ENCODE measurements around the gene SLC9B1.

DNA sequence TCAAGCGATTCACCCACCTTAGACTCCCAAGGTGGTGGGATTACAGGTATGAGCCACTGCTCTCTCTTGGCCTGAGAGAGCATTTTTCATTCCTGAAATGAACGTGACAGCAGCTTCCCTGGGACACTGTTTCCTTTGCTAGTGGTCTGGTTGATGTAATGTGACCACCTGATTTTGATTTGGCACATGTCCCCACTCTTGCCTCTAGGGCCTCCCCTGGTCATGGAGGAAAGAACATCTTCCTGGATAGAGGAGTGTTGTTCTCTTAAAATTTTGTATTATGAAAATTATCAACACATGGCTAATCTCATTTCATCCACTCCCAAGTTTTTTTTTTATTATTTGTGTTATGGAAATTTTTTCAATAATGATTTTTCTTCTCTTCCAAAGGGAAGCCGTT, 33.3 kb upstream of the SLC9B1 start:
- TF ChIP-seq, protein P1, sequence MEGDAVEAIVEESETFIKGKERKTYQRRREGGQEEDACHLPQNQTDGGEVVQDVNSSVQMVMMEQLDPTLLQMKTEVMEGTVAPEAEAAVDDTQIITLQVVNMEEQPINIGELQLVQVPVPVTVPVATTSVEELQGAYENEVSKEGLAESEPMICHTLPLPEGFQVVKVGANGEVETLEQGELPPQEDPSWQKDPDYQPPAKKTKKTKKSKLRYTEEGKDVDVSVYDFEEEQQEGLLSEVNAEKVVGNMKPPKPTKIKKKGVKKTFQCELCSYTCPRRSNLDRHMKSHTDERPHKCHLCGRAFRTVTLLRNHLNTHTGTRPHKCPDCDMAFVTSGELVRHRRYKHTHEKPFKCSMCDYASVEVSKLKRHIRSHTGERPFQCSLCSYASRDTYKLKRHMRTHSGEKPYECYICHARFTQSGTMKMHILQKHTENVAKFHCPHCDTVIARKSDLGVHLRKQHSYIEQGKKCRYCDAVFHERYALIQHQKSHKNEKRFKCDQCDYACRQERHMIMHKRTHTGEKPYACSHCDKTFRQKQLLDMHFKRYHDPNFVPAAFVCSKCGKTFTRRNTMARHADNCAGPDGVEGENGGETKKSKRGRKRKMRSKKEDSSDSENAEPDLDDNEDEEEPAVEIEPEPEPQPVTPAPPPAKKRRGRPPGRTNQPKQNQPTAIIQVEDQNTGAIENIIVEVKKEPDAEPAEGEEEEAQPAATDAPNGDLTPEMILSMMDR (IDR thresholded peaks at IDR 0.05): no peak
- TF ChIP-seq EZH2 (IDR thresholded peaks at IDR 0.05; ENCODE audit: borderline replicate concordance, insufficient read depth, low read depth, low read length, poor library complexity, severe bottlenecking): no peak

All from B cell (primary cell).